Ovary (tissue), 9 donors: ENCODE results near the gene SND1. TPM values are rescaled to one million over a fixed set of nuclear protein-coding genes. Genes with fewer than 3 reads are reported as not detected.

Experiments used
- DNase-seq, 5 donors: peaks; one replicate each; pipeline ENCODE4 v3.0.0-alpha.2; 2019 to 2020
- H3K27ac ChIP-seq, 2 donors: fragments of 200-600 bp; one replicate each; pipeline versions ENCODE4 v1.5.1 to v1.8.0; 2019 to 2022
- H3K27me3 ChIP-seq: fragments of 200-600 bp; one replicate; pipeline ENCODE4 v1.8.0; 2022
- H3K36me3 ChIP-seq: fragments of 200-600 bp; sonication (generic); one replicate; pipeline ENCODE4 v1.5.1; 2019
- H3K4me1 ChIP-seq: one replicate; pipeline ENCODE4 v1.8.1; 2013; ENCODE audit warnings: mild to moderate bottlenecking, moderate library complexity; ENCODE audit not compliant: insufficient read depth
- H3K4me3 ChIP-seq: fragments of 200-600 bp; sonication (generic); one replicate; pipeline ENCODE4 v1.5.1; 2017
- H3K9me3 ChIP-seq, 2 donors: fragments of 200-600 bp in 1 of 2; sonication (generic) in 1 of 2; one replicate each; pipeline versions ENCODE4 v1.5.1 to v1.8.1; 2013 to 2019; ENCODE audit warnings: mild to moderate bottlenecking in 1 of 2, moderate library complexity in 1 of 2
- CTCF ChIP-seq, 3 donors: fragments of 450-650 bp in 2 of 3; fragments of 200-600 bp in 1 of 3; IDR thresholded peaks; one replicate each; pipeline versions ENCODE4 v1.5.1 to v1.8.0; 2016 to 2022; ENCODE audit warnings: antibody characterized with exemption in 3 of 3, mild to moderate bottlenecking in 1 of 3
- EP300 ChIP-seq: sonication (generic); formaldehyde crosslinking; IDR thresholded peaks from one replicate; pipeline ENCODE4 v1.6.1; 2017; ENCODE audit warnings: antibody characterized with exemption
- POLR2A ChIP-seq: fragments of 450-650 bp; IDR thresholded peaks from one replicate; pipeline ENCODE4 v1.6.1; 2017; ENCODE audit warnings: antibody characterized with exemption, mild to moderate bottlenecking, moderate library complexity
- WGBS, 3 donors: extraction: QIAGEN DNeasy Blood & Tissue Kit in 1 of 3; methylation state at CpG; one replicate each; pipeline versions ENCODE4 v1.1.5 to v1.1.7; 2013 to 2017; 5-methylcytosine and 5-hydroxymethylcytosine counted together
- intact Hi-C, 4 donors: fragments of 100-400 bp; cut with DNase I; formaldehyde crosslinking; loops; one replicate each; pipeline versions ENCODE4 v1.11.0 to v1.15.1; 2022 to 2023
- polyA plus RNA-seq, 2 donors: library from polyadenylated mRNA; stranded (reverse); fragments of 200-250 nt in 1 of 2; fragments of 350-450 nt in 1 of 2; fragmentation: Illumina TruSeq in 1 of 2; extraction: RNeasy Lipid Tissue Mini Kit (QIAGEN cat#74804) in 1 of 2; gene quantifications; one replicate each; pipeline ENCODE4 v1.2.3, GENCODE V29; 2013 to 2014
- total RNA-seq, 7 donors: library from RNA; depleted of rRNA in 2 of 7; stranded (reverse); fragments of >200 nt in 2 of 7; fragmentation: NEBNext Ultra II Directional in 3 of 7; extraction: Animal tissue kit (Norgen Biotek cat#: 25700) in 3 of 7; gene quantifications; one replicate each; pipeline versions ENCODE4 v1.1.0 to v1.2.4, GENCODE V29; 2016 to 2023
- donor health status: DM: no; HTN: no; CAD: no; lungs with moderate emphysema.
- donor health status: DM: no; HTN: no; CAD: no.
- donor health status: Bipolar disorder and iron deficiency.
- donor health status: DM: yes; HTN: yes; CAD: no.
- donor health status: DM: no; HTN: no; CAD: no.
- donor health status: DM: yes; HTN: yes; CAD: no.

SND1 gene
- total and polyA plus RNA-seq, 9 donors = 91.4 to 297 (median 182) TPM

DNA sequence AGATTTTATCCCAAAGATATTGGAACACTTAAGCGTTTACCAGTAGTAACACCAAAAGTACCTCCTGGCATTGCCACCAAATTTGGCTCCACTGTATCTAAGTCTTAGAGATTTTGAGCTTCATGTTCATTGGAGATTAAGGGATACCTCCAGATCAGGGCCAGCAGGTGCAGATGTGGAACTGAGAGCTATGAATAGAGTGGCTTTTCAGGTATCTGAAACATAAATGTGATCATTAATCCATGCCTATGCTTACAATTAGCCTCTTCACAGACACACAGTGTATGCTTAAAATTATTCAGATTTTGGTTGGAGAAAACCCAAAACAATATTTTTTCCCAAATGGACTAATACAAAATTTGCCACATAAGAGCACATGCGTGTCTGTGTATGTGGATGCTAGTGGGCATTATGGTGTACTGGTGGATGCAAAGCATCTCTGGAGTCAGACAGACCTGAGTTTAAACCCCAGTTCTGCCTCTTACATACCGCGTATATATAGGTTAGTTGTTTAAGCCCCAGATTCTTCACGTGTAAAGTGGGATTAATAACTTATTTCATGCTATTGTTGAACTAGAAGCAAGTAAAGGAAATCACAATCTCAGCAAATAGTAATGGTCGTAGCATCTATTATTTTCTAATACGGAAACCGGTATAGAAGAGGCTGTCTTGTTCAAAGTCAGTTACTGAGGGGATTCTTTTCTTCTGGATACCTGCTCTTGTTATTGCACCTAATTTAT is 386.1 kb downstream of the SND1 start:
- TF ChIP-seq POLR2A (no peak), EP300 (no peak), CTCF (IDR thresholded peaks at IDR 0.05) (no peak)
- intact Hi-C loops = no loop called here
- Histone ChIP-seq H3K27ac (no peak overlapping the region), H3K27me3 (no peaks in the 10 kb centered on the region), H3K36me3 (no peaks in the 10 kb centered on the region), H3K4me1 (no peaks in the 10 kb centered on the region), H3K9me3 (no peaks in the 10 kb centered on the region), H3K4me3 (no peak overlapping the region)
- no peak for DNase-seq
- 96% methylated on average over 8 of the region's 8 CpGs for WGBS, 3 donors

- no peak overlapping the region for H3K4me3 ChIP-seq
- no peak for TF ChIP-seq POLR2A
- no peak for TF ChIP-seq CTCF (IDR thresholded peaks at IDR 0.05)
- TF ChIP-seq EP300 = no peak
- H3K9me3 ChIP-seq = no peaks in the 10 kb centered on the region
- intact Hi-C loops = no loop called here
- no peak overlapping the region for H3K27ac ChIP-seq
- DNase-seq = no peak
- H3K4me1 ChIP-seq = no peaks in the 10 kb centered on the region
- WGBS, 3 donors = 94 to 96% (median 95%) methylated on average over 4 of the region's 4 CpGs
- H3K27me3 ChIP-seq = no peaks in the 10 kb centered on the region
- H3K36me3 ChIP-seq = no peaks in the 10 kb centered on the region
These were observed 387.6 kb downstream of the SND1 start for GRCh38 chr7:128039544-128039953.

DNA sequence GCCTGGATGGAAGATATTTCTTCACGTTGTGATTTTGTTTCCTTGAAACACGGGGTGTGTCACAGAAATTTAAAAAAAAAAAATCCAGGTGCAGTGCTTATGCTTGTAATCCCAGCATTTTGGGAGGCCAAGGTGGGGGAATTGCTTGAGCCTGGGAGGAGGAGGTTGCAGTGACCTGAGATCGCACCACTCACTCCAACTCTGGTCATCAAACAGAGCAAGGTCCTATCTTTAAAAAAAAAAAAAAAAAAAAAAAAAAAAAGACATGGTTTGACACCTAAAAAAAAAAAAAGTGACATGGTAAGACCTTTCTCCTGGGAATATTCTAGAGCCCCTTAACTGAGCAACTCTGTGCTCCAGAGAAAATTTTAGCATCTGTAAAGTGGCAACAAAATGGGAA is 388.2 kb downstream of the SND1 start:
- no peaks in the 10 kb centered on the region for H3K27me3 ChIP-seq
- 76 to 91% (median 77%) methylated on average over 3 of the region's 3 CpGs for WGBS, 3 donors
- no peak overlapping the region for H3K27ac ChIP-seq
- H3K4me1 ChIP-seq = no peaks in the 10 kb centered on the region
- no peak for TF ChIP-seq CTCF (IDR thresholded peaks at IDR 0.05)
- TF ChIP-seq POLR2A = no peak
- TF ChIP-seq EP300 = no peak
- no peaks in the 10 kb centered on the region for H3K9me3 ChIP-seq
- no peak overlapping the region for H3K4me3 ChIP-seq
- intact Hi-C loops = no loop called here
- no peaks in the 10 kb centered on the region for H3K36me3 ChIP-seq
- no peak for DNase-seq

DNA sequence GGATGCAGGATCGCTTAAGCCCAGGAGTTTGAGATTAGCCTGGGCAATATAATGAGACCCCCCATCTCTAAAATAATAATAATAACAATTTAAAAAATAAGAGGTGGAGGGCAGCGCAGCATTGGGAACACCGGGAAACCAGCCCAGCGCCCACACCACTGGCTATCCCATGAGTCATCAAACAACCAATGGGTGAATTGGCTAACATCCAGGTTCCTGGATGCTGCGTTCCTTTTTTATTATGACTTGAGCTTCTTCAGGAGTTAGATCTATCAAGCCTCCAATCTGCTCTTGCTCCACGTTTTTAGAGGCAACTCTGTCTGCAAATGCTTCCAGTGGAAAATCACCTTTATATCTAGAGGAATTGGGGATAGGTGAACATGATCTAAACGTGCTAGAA is 389.2 kb downstream of the SND1 start:
- intact Hi-C loops = no loop called here
- H3K36me3 ChIP-seq = no peaks in the 10 kb centered on the region
- 60 to 68% (median 61%) methylated on average over 7 of the region's 7 CpGs for WGBS, 3 donors
- no peaks in the 10 kb centered on the region for H3K4me1 ChIP-seq
- no peaks in the 10 kb centered on the region for H3K27me3 ChIP-seq
- H3K27ac ChIP-seq = no peak overlapping the region
- H3K9me3 ChIP-seq = no peaks in the 10 kb centered on the region
- no peak overlapping the region for H3K4me3 ChIP-seq
- TF ChIP-seq CTCF (IDR thresholded peaks at IDR 0.05) (no peak), POLR2A (no peak), EP300 (no peak)
- no peak for DNase-seq
